HG02938 (cell line): Measurements from ENCODE around the gene PPP1R26.
A peak's percentile ranks its signal among the peaks of the same experiment; 100 is the strongest.

Source experiments
- ATAC-seq: cut with Tn5 transposase; IDR thresholded peaks from one replicate; pipeline ENCODE4 v1.9.1; 2021; ENCODE audit warnings: mild to moderate bottlenecking, moderate library complexity; ENCODE audit not compliant: unreplicated experiment

The PPP1R26 gene

GRCh38 chr9:135488013-135488330 is 8.4 kb downstream of the PPP1R26 start:
- ATAC-seq: no peak

- ATAC-seq: no peak
Observed at GRCh38 chr9:135488527-135488926, 8.9 kb downstream of the PPP1R26 start.

- ATAC-seq: no peak
Observed at GRCh38 chr9:135489188-135489906, 9.8 kb downstream of the PPP1R26 start.

GRCh38 chr9:135490166-135490870 is 10.7 kb downstream of the PPP1R26 start:
- ATAC-seq: no peak

- no peak for ATAC-seq
Observed at GRCh38 chr9:135490980-135491464, 11.4 kb downstream of the PPP1R26 start.

- ATAC-seq: no peak
Observed at GRCh38 chr9:135491764-135492163, 12.2 kb downstream of the PPP1R26 start.

- no peak for ATAC-seq
Observed at GRCh38 chr9:135492886-135493669, 13.5 kb downstream of the PPP1R26 start.

- no peak for ATAC-seq
Observed at GRCh38 chr9:135494791-135495559, 15.4 kb downstream of the PPP1R26 start.

GRCh38 chr9:135498381-135499126 is 19.0 kb downstream of the PPP1R26 start:
- ATAC-seq: no peak

GRCh38 chr9:135499326-135500070 is 19.9 kb downstream of the PPP1R26 start:
- ATAC-seq: peak; percentile 57

- peak; percentile 3 for ATAC-seq
Observed at GRCh38 chr9:135500071-135500524, 20.5 kb downstream of the PPP1R26 start.

- peak; percentile 66 for ATAC-seq
Observed at GRCh38 chr9:135500525-135501260, 21.1 kb downstream of the PPP1R26 start, which contains the start of gene MRPS2. Gene MRPS2, plus strand, starts transcription at chr9:135500682. Its CDS starts 29 bp downstream, at chr9:135500711.

- ATAC-seq: no peak
Observed at GRCh38 chr9:135501261-135502167, 21.9 kb downstream of the PPP1R26 start.

GRCh38 chr9:135502168-135502872 is 22.7 kb downstream of the PPP1R26 start:
- no peak for ATAC-seq

- ATAC-seq: no peak
Observed at GRCh38 chr9:135502873-135503321, 23.3 kb downstream of the PPP1R26 start.

- no peak for ATAC-seq
Observed at GRCh38 chr9:135503371-135504261, 24.0 kb downstream of the PPP1R26 start.
